Activated T-cell treated with anti-CD3 and anti-CD28 coated beads, Interleukin-2, amount 50 U/mL, for 48 hours (primary cell): ENCODE data around the gene CITED2.
"Not testable (repeated sequence)": the region's sequence is repeated elsewhere in the genome, so short reads cannot be mapped to it uniquely, and the experiment has no call there.

Experiments
- DNase-seq, 2 experiments: peaks; one replicate each; pipeline ENCODE4 v3.0.0-alpha.2; 2020

CITED2 gene

GRCh38 chr6:139374357-139375225, at the start of gene CITED2:
TSS of gene CITED2 (minus strand) at chr6:139374648. CDS start at chr6:139373944, 704 bp downstream.
- DNase-seq, result peak; percentile 94 to 95

GRCh38 chr6:139423037-139423703, 48.7 kb upstream of the CITED2 start:
- no peak for DNase-seq

- no peak for DNase-seq
Observed at GRCh38 chr6:139422105-139423036, 47.9 kb upstream of the CITED2 start.

GRCh38 chr6:139418481-139419132, 44.2 kb upstream of the CITED2 start:
- no peak for DNase-seq

- DNase-seq, result no peak
Observed at GRCh38 chr6:139416146-139416545, 41.7 kb upstream of the CITED2 start.

GRCh38 chr6:139415365-139415764, 40.9 kb upstream of the CITED2 start:
- DNase-seq, result no peak

- not testable (repeated sequence) for DNase-seq
Observed at GRCh38 chr6:139412103-139412502, 37.7 kb upstream of the CITED2 start.

- DNase-seq, result no peak
Observed at GRCh38 chr6:139409026-139409425, 34.6 kb upstream of the CITED2 start.

- no peak for DNase-seq
Observed at GRCh38 chr6:139407718-139408222, 33.3 kb upstream of the CITED2 start.

- no peak for DNase-seq
Observed at GRCh38 chr6:139406577-139407343, 32.3 kb upstream of the CITED2 start.

GRCh38 chr6:139402876-139403386, 28.5 kb upstream of the CITED2 start:
- no peak for DNase-seq

- DNase-seq, result no peak
Observed at GRCh38 chr6:139398658-139399057, 24.2 kb upstream of the CITED2 start.

- no peak for DNase-seq
Observed at GRCh38 chr6:139395891-139396301, 21.4 kb upstream of the CITED2 start.

- DNase-seq, result no peak
Observed at GRCh38 chr6:139395371-139395770, 20.9 kb upstream of the CITED2 start.

GRCh38 chr6:139394027-139394649, 19.7 kb upstream of the CITED2 start:
- DNase-seq, result no peak

- no peak for DNase-seq
Observed at GRCh38 chr6:139392794-139393193, 18.3 kb upstream of the CITED2 start.

- no peak for DNase-seq
Observed at GRCh38 chr6:139391709-139392108, 17.3 kb upstream of the CITED2 start.

- DNase-seq, result no peak
Observed at GRCh38 chr6:139390447-139390846, 16.0 kb upstream of the CITED2 start.

GRCh38 chr6:139388384-139388783, 13.9 kb upstream of the CITED2 start:
- DNase-seq, result no peak

GRCh38 chr6:139386404-139386803, 12.0 kb upstream of the CITED2 start:
- no peak for DNase-seq
